ENCODE data around the gene TARDBP.

DNA sequence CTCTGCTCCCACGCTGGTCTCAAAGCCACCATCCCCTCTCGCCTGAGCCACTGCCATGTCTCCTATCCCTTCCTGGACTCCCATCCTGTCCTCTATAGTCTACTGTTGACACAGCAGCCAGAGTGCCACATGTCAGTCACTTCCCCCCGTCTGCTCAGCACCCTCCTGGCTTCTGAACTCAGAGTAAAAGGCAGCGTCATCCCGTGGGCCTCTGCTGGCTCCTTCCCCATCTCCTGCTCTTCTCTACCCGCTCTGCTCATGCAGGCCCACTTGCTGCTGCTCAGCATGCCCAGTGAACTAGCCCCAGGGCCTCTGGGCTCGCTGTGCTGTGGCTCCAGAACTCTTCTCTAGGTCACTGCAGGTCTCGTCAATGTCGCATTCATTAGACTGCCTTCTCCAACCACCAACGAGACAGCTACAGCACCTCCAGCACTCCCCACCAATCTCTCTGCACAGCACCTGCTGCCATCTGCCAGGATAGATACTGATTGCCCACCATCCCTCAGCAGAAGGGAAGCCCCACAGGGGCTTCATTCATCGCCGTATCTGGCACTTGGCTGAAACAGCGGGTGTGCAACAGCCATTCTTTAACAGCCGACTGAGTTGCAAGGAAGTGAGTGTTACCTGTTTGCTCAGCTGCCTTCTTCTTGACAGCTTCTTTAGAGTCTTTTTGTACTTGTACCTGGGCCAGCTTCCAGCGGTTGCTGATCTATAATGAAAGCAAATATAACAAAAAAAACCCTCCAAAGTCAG, 59.2 kb downstream of the TARDBP start:
- TF ChIP-seq POLR2A (IDR thresholded peaks at IDR 0.05) (no peak), CTCF (IDR thresholded peaks at IDR 0.05) (no peak)
